ENCODE data around the gene NRF1. TPM values are rescaled to one million over a fixed set of nuclear protein-coding genes. Genes with fewer than 3 reads are reported as not detected.

Gene NRF1
- total RNA-seq, 4 donors from 2014 or later, result 16.9 to 37.1 (median 27.0) TPM

- Histone ChIP-seq H3K9me3 (no peaks in the 10 kb centered on the region), H3K27me3 (no peaks in the 10 kb centered on the region), H3K4me3 (replicated peaks in 1 of 3) (no peak overlapping the region), H3K4me1 (no peaks in the 10 kb centered on the region), H3K27ac (no peak overlapping the region), H3K36me3 (no peaks in the 10 kb centered on the region)
- intact Hi-C loops (cut with DNase I), result no loop called here
- TF ChIP-seq POLR2A (IDR thresholded peaks at IDR 0.05), result no peak
- TF ChIP-seq, protein P1, sequence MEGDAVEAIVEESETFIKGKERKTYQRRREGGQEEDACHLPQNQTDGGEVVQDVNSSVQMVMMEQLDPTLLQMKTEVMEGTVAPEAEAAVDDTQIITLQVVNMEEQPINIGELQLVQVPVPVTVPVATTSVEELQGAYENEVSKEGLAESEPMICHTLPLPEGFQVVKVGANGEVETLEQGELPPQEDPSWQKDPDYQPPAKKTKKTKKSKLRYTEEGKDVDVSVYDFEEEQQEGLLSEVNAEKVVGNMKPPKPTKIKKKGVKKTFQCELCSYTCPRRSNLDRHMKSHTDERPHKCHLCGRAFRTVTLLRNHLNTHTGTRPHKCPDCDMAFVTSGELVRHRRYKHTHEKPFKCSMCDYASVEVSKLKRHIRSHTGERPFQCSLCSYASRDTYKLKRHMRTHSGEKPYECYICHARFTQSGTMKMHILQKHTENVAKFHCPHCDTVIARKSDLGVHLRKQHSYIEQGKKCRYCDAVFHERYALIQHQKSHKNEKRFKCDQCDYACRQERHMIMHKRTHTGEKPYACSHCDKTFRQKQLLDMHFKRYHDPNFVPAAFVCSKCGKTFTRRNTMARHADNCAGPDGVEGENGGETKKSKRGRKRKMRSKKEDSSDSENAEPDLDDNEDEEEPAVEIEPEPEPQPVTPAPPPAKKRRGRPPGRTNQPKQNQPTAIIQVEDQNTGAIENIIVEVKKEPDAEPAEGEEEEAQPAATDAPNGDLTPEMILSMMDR (IDR thresholded peaks at IDR 0.05), result no peak
- DNase-seq, result no peak
- 87 to 92% methylated on average over 4 of the region's 4 CpGs for WGBS, 2 donors
Measured at GRCh38 chr7:129646369-129647021, 35.0 kb downstream of the NRF1 start.

DNA sequence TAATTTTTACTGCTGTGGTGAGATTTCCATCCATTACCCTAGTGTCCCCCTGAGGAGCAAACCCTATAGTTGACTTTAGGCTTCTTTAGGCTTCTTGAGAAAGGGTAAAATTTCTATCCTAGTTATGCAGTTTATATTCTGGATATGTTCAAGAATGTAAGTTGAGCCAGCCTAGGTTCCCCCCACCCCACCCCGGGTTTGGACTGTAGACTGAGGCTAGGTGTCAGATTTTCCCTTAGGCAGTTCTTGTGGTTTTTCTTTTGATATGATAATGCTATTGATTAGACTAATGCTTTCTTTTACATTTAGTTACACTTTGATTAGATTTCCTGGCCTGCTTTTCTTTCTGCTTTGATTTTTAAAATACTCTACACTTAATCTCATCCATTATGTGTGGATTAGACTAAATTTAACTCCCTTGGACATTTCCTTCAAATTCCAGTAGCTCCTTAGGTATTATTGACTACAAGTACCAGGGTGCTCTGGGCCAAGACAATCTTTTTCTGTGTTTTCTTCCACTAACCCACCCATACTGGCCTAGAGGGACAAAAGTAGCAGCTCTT lies 37.7 kb downstream of the NRF1 start:
- Histone ChIP-seq H3K36me3 (no peaks in the 10 kb centered on the region), H3K4me1 (no peaks in the 10 kb centered on the region), H3K27ac (no peak overlapping the region), H3K4me3 (replicated peaks in 1 of 3) (no peak overlapping the region), H3K9me3 (no peaks in the 10 kb centered on the region), H3K27me3 (no peaks in the 10 kb centered on the region)
- TF ChIP-seq POLR2A (IDR thresholded peaks at IDR 0.05), result no peak
- TF ChIP-seq, protein P1 (IDR thresholded peaks at IDR 0.05), result no peak
- intact Hi-C loops (cut with DNase I), result no loop called here
- WGBS, 2 donors, result 83 to 91% methylated on average over 1 of the region's 1 CpG
- DNase-seq, result no peak

DNA sequence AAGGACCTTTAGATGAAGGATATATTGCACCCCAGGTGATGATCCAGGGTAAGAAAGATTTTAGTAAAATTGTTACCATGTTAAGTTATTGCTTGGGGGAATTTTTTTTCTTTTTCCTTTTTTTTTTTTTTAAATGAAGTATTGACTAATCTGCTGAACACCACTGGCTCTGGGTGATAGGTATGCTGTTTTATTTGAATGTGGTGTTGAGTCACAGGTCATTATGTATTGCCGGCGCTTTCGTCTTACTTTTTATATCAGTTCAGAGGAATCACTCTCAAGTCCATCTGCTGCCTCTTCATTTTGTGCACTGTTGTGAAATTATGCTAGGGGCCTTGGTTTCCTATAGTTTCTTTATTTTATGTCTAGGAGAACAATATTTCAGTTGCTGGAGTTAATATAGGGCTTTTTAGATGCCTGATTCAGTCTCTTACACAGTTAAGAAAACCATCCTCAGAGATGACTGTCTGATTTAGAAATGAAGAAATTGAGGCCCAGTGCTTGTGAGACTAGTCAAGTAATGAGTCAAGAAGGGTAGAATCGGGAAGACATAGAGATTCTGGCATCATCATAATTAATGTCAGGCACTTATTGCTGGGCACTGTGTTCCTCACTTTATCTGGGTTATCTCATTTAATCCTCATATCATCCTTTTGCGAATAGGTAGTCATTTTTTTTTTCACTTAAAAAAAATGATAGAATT lies 38.7 kb downstream of the NRF1 start:
- H3K9me3 ChIP-seq, result no peaks in the 10 kb centered on the region
- no peak overlapping the region for H3K27ac ChIP-seq
- 96 to 98% methylated on average over 5 of the region's 5 CpGs for WGBS, 2 donors
- no peaks in the 10 kb centered on the region for H3K4me1 ChIP-seq
- no peaks in the 10 kb centered on the region for H3K36me3 ChIP-seq
- intact Hi-C loops (cut with DNase I), result no loop called here
- DNase-seq, result no peak
- no peak overlapping the region for H3K4me3 ChIP-seq (replicated peaks in 1 of 3)
- TF ChIP-seq, protein P1 (IDR thresholded peaks at IDR 0.05), result no peak
- TF ChIP-seq POLR2A (IDR thresholded peaks at IDR 0.05), result no peak
- no peaks in the 10 kb centered on the region for H3K27me3 ChIP-seq

DNA sequence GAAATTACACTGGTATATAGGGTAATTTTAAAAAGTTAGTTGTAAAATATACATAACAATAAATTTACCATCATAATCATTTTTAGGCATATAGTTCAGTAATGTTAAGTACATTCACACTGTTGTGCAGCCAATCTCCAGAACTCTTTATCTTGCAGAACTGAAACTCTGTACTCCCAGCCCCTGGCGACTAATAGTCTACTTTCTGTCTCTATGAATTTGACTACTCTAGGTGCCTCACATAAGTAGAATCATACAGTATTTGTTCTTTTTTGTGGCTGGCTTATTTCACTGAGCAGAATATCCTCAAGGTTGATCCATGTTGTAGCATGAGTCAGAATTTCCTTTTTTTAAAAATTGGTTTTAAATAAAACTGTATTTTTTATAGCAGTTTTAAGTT lies 41.4 kb downstream of the NRF1 start:
- H3K36me3 ChIP-seq, result peaks cover 0 to 8% of the 10 kb centered on the region in 2 donors
- WGBS, 2 donors, result 89 to 90% methylated on average over 1 of the region's 1 CpG
- H3K27me3 ChIP-seq, result no peaks in the 10 kb centered on the region
- intact Hi-C loops (cut with DNase I), result no loop called here
- TF ChIP-seq, protein P1 (IDR thresholded peaks at IDR 0.05), result no peak
- no peak for TF ChIP-seq POLR2A (IDR thresholded peaks at IDR 0.05)
- no peak overlapping the region for H3K4me3 ChIP-seq (replicated peaks in 1 of 3)
- H3K27ac ChIP-seq, result no peak overlapping the region
- H3K9me3 ChIP-seq, result no peaks in the 10 kb centered on the region
- DNase-seq, result no peak
- no peaks in the 10 kb centered on the region for H3K4me1 ChIP-seq

DNA sequence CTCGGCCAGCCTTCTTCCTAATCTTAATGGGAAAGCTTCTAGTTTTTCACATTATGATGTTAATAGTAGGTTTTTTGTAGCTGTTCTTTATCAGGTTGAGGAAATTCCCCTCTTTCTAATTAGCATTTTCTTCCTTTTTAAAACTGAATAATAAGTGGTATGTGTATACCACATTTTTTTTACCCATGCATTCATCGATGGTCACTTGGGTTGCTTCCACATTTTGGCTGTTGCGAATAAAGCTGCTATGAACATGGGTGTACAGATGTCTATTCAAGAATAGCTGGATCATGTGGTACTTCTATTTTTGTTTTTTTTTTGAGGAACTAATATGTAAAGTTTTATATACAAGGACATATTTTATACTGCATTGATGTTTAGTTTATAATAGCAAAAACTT lies 44.3 kb downstream of the NRF1 start:
- intact Hi-C loops (cut with DNase I), result no loop called here
- no peak for DNase-seq
- Histone ChIP-seq H3K27ac (no peak overlapping the region), H3K9me3 (no peaks in the 10 kb centered on the region), H3K4me3 (replicated peaks in 1 of 3) (no peak overlapping the region), H3K4me1 (no peaks in the 10 kb centered on the region), H3K27me3 (no peaks in the 10 kb centered on the region), H3K36me3 (peaks cover 4 to 21% of the 10 kb centered on the region in 2 donors)
- TF ChIP-seq, protein P1 (IDR thresholded peaks at IDR 0.05), result no peak
- no peak for TF ChIP-seq POLR2A (IDR thresholded peaks at IDR 0.05)
- WGBS, 2 donors, result 94 to 95% methylated on average over 3 of the region's 3 CpGs

Data from thyroid gland (tissue), 4 donors.